GM06990 (cell line): ENCODE data around the gene SPOCK3.

Experiments
- DNase-seq: peaks from one replicate; pipeline ENCODE4 v3.0.0-alpha.2; 2011; ENCODE audit not compliant: insufficient read length; ENCODE audit errors: extremely low read depth
- H3K27me3 ChIP-seq: replicated peaks from 2 replicates; pipeline ENCODE4 v1.6.0; 2011; ENCODE audit warnings: low read length; ENCODE audit not compliant: control insufficient read depth, insufficient read depth
- H3K36me3 ChIP-seq: 2 replicates; pipeline ENCODE4 v1.5.1; 2011; ENCODE audit warnings: low read length; ENCODE audit not compliant: control insufficient read depth, insufficient read depth
- H3K4me3 ChIP-seq: replicated peaks from 2 replicates; pipeline ENCODE4 v1.5.1; 2011; ENCODE audit warnings: low read depth, mild to moderate bottlenecking, control low read depth, low read length
- CTCF ChIP-seq: IDR thresholded peaks from 2 replicates; pipeline ENCODE4 v1.5.1; 2011; ENCODE audit warnings: low read length, control low read depth, mild to moderate bottlenecking, inconsistent platforms; ENCODE audit not compliant: insufficient read depth, poor library complexity, severe bottlenecking

Gene SPOCK3

GRCh38 chr4:167136270-167136669 lies 98.0 kb downstream of the SPOCK3 start:
- no peak for TF ChIP-seq CTCF
- no peaks in the 10 kb centered on the region for H3K27me3 ChIP-seq
- DNase-seq = no peak
- no peak overlapping the region for H3K4me3 ChIP-seq
- H3K36me3 ChIP-seq = no peaks in the 10 kb centered on the region

GRCh38 chr4:167129146-167129545 lies 105.1 kb downstream of the SPOCK3 start:
- Histone ChIP-seq H3K4me3 (no peak overlapping the region), H3K27me3 (no peaks in the 10 kb centered on the region), H3K36me3 (no peaks in the 10 kb centered on the region)
- TF ChIP-seq CTCF = no peak
- no peak for DNase-seq

GRCh38 chr4:167119392-167119791 lies 114.9 kb downstream of the SPOCK3 start:
- no peak for TF ChIP-seq CTCF
- no peaks in the 10 kb centered on the region for H3K36me3 ChIP-seq
- H3K4me3 ChIP-seq = no peak overlapping the region

GRCh38 chr4:167117273-167117672 lies 117.0 kb downstream of the SPOCK3 start:
- Histone ChIP-seq H3K27me3 (no peaks in the 10 kb centered on the region), H3K36me3 (no peaks in the 10 kb centered on the region), H3K4me3 (no peak overlapping the region)
- DNase-seq = no peak
- TF ChIP-seq CTCF = no peak

More at GRCh38 chr4:167119392-167119791, 114.9 kb downstream of the SPOCK3 start:
- H3K27me3 ChIP-seq = no peaks in the 10 kb centered on the region
- DNase-seq = no peak

GRCh38 chr4:167114416-167114971 lies 119.8 kb downstream of the SPOCK3 start:
- Histone ChIP-seq H3K27me3 (no peaks in the 10 kb centered on the region), H3K4me3 (no peak overlapping the region), H3K36me3 (no peaks in the 10 kb centered on the region)
- DNase-seq = peak; percentile 10
- TF ChIP-seq CTCF = no peak

- Histone ChIP-seq H3K36me3 (no peaks in the 10 kb centered on the region), H3K4me3 (no peak overlapping the region), H3K27me3 (no peaks in the 10 kb centered on the region)
- TF ChIP-seq CTCF = no peak
- DNase-seq = no peak
Measured at GRCh38 chr4:167111622-167112021, 122.7 kb downstream of the SPOCK3 start.
